Caki2 (cell line): ENCODE measurements around the gene STAT4. TPM values are rescaled to one million over a fixed set of nuclear protein-coding genes. Genes with fewer than 3 reads are reported as not detected.
A peak's percentile ranks its signal among the peaks of the same experiment; 100 is the strongest.

Source experiments
- DNase-seq: peaks from one replicate; pipeline ENCODE4 v3.0.0-alpha.2; 2015; ENCODE audit warnings: low read depth
- in situ Hi-C: cut with HindIII; loops from 2 replicates; pipeline ENCODE4 v1.10.0; 2016; ENCODE audit warnings: low sequenced_read_pairs, low pct_unique_long_range_greater_than_20kb, mixed read lengths
- total RNA-seq: library from RNA; depleted of rRNA; stranded (reverse); fragments of >200 nt; shearing (Covaris generic); gene quantifications from 2 replicates; pipeline ENCODE4 v1.2.3, GENCODE V29; 2014; ENCODE audit warnings: low replicate concordance

STAT4 gene
- total RNA-seq, 1 experiment from 2014 or later: 15.2 TPM

DNA sequence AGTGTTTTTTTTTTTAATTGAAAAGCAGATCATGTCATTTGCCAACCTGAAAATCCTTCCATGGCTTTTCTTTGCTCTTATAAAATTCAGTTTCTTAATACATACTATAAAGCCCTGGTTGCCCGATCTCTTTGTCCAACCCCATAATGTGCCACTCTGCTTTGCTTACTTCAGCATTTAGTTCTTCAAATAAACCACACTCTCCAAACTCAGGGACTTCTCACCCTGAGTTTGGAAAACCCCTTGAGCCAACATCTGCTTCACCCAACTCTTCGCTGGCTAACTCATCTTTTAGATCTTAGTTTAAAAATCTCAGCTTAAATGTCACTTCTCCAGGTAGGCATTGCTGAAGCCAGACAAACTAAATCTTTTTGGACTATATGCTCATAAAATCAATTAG, 135.6 kb downstream of the STAT4 start:
- in situ Hi-C loops: no loop called here
- no peak for DNase-seq

DNA sequence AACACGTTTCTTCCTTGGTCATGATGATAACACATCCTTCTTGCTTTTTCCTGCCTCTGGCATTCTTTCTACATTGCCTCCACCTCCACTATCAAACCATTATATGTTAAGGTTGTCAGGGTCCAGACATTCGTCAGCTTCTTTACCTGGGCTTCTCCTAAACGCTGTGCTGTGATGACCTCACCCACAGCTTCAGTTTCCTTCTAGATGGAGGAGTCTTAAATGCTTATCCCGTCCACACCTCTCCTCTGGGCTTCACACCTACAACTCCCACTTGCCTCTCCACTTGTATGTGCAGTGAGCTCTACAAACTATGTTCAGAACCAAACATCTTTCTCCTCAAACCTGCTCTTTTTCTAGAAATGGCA, 136.2 kb downstream of the STAT4 start:
- DNase-seq: no peak
- in situ Hi-C loops: no loop called here

DNA sequence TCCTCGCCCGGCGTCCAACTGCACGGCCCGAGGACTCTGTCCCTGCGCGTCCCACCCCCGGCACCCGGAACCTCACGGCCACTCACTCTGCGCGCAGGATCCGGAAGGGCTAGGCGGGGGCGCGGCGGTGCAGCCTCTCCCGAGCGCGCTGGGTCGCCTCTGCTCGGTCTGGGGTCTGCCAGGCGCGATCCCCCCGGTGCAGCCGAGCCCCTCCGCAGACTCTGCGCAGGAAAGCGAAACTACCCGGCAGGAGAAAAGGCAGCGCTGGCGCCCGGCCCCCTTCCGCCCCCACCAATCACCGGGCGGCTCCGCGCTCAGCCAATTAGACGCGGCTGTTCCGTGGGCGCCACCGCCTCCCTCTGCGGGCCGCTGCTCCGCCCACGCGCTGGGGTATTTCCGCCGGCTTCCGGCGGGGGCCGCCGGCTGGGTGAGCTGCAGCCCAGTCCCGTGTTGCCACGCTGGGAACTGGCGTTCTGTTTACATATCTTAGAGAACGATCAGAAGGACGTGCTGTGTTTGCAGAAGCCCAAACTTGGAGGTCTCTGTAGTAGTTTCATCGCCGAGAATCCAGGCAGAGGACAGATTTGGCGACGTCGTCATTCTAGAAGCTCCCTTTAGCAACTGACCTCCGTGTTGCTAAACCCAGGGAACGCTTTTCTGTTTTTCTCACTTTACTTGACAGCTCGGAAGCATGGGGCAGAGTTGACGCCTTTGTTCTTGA, 136.7 kb downstream of the STAT4 start, which contains the start of gene STAT1:
Gene STAT1 (minus strand): TSS at position 240 of the 721 bp plus-strand sequence. CDS start 4,168 bp downstream, outside the sequence.
- DNase-seq: peak; percentile 94
- in situ Hi-C loops: no loop called here

DNA sequence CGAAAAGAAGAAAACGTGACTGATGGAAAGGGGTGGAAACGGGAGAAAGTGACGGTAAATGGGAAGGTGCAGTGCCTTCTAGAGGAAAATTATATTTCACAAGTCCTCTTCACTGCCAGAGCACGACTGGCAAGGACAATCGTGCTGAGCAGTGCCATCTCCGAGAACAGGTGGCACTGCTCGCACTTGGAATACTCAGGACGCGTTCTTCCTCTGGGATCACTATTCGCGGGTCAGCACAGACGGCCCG, 137.2 kb downstream of the STAT4 start:
- in situ Hi-C loops: no loop called here
- DNase-seq: no peak

GRCh38 chr2:191012845-191013681, 137.7 kb downstream of the STAT4 start:
- in situ Hi-C loops: no loop called here
- DNase-seq: no peak

DNA sequence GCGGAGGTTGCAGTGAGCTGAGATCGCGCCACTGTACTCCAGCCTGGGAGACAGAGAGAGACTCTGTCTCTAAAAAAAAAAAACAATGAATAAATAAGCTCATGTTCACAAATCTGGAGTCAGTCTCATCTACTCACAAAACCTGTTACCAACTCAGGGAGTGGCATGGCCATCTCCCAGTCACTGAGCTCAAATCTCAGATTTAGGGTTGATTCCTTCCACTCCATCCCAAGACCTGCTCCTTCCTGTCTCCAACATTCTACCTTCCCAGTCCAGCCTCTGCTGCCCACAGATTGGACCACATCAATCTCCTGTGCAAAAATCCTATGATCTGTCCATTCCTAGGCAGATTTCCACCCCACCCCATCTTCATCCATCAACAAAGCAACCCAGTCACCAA, 138.4 kb downstream of the STAT4 start:
- in situ Hi-C loops: no loop called here

GRCh38 chr2:191010887-191011885, 139.6 kb downstream of the STAT4 start:
- peak; percentile 59 for DNase-seq
- in situ Hi-C loops: no loop called here

More for the DNA sequence above, 138.4 kb downstream of the STAT4 start:
- no peak for DNase-seq

GRCh38 chr2:191009541-191010374, 141.0 kb downstream of the STAT4 start:
- in situ Hi-C loops: no loop called here
- no peak for DNase-seq

DNA sequence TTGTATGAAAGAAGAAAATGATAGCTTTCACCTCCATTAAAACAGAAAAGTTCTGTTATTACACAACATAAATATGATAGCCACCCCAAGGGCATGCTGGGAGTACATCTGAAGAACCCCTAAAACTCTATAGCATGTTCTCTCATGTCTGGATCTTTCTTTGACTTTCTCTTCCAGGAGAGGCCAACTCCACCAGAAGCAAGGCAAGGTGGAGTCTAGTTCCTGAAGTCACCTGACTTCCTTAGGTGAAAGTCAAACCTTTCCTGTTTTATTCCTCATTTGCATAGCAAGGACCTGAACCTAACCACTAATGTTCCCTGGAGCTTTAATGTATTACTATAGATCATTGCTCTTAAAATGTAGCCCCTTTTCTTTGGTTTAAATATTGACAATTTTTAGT, 142.5 kb downstream of the STAT4 start:
- no peak for DNase-seq
- in situ Hi-C loops: no loop called here

DNA sequence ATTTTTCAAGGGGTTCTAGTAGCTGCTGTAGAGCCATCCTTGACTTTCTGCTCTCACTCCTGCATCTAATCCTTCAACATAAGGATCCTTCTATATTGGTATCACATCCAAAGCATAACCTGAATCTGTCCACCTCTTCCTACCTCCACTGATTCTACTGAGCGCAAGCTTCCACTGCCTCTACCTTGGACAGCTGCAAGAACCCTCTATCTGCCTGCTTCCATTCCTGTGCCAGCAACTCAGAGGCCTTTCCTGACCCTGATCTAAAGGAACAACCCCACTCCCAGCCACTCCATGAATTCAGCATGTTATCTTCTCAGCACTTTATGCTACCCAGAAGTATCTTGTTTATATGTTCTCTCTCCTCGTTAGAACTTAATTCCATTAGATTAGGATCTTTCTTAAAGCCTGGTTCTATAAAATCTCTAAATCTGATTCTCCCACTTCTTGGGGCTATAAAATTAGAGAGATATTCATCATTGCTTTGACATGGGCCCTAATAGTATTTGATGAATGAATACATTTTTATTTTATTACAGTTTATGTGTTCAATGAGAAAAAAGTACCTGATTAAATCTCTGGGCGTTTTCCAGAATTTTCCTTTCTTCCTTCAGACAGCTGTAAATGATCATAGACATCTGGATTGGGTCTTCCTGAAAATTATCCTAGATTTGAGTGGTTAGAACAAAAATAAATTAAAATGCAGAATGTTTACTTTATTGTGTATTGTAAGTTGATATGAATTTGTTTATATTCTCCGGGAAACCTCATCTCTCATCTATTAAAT, 143.6 kb downstream of the STAT4 start:
- in situ Hi-C loops: no loop called here
- DNase-seq: no peak

DNA sequence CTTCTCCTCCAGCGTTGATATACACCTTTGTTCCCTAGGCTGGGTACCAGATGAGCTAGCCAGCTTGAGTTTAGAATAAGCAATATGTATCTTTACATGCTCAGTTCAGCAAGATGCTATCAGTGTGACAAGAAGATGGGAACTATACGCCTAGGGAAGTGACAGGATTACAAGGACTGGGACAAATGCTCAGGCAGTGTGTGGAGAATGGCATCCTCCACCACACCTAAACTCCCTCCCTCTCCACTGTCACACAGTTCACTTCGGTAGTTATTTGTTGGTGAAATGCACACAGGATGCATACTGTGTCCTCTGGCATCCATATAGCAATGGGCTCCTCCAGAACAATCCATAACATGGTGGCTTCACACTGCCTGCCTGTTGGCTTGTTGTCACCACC, 144.5 kb downstream of the STAT4 start:
- in situ Hi-C loops: no loop called here
- DNase-seq: no peak

DNA sequence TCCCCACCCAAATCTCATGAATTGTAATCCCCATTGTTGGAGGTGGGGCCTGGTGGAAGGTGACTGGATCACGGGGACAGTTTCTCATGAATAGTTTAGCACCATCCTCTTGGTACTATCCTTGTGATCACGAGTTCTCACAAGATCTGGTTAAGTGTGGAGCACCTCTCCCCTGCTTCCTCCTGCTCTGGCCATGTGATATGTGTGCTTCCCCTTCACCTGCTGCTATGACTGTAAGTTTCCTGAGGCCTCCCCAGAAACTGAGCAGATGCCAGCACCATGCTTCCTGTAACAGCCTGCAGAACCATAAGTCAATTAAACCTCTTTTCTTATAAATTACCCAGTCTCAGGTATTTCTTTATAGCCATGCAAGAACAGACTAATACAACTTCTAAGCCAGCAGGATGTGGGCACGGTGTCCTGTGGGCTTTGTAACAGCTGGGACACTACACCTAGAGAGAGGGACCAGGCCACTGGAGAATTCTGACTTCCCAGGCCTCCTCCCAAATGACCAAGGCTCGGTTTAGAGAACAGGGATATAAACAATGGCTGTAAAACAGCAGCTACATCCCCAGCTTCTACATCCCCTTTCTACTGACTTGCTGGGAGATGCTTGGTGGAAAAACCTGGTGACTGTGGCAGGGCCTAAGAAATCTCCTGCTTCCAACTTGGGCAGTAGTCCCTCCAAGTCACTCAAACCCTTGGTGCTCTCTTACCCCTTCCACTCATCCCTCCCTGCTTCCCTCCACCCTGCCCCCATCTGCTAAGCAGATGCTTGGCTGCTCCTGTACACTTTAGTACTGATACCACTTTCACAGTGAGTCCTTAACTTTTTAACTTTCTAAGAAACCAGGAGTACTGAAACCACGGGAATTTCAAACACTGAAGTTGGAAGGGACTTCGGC, 147.1 kb downstream of the STAT4 start:
- in situ Hi-C loops: no loop called here
- no peak for DNase-seq

DNA sequence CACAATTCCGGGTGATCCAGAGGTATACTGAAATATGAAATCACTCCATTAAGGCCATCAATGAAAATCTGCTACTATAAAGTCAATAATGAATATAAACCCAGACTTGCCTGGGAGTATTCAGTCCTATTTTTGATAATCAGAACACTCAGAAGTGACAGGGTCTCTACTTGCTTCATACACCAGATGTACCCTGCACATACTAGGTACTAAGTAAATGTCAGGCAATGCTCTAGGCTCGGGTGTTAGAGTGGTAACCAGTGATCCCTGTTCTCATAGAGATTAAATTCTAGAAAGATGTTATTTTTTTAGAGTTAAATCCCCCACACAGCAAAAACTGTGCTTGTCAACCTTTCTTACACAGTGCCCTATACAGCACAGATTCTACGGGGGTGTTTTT, 149.2 kb downstream of the STAT4 start:
- in situ Hi-C loops: no loop called here
- DNase-seq: no peak

DNA sequence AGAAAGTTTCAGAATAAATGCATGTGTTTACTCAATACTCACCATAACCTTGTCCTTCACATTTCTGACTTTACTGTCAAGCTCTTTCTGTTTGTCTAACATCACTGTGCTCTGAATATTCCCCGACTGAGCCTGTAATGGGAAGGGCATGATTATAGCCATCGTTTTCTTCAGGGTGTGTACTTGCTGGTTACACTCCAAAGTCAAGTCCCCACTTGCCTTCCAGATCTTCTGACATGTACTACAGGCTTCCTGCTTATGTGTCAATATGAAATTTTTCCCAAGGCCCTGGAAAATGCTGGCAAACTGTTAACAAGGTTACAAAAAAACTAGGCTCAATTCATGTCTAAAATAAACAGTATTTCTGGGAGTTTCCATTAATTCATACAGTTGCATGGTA, 149.8 kb downstream of the STAT4 start:
- DNase-seq: no peak
- in situ Hi-C loops: no loop called here

- DNase-seq: no peak
- in situ Hi-C loops: no loop called here
Observed at GRCh38 chr2:190999949-191000665, 150.7 kb downstream of the STAT4 start.

- in situ Hi-C loops: no loop called here
- no peak for DNase-seq
Observed at GRCh38 chr2:190999058-190999457, 151.7 kb downstream of the STAT4 start.
